Myocyte (in vitro differentiated cells): ENCODE data around the gene NEDD4L. TPM values are rescaled to one million over a fixed set of nuclear protein-coding genes. Genes with fewer than 3 reads are reported as not detected.
"Not testable (repeated sequence)": the region's sequence is repeated elsewhere in the genome, so short reads cannot be mapped to it uniquely, and the experiment has no call there.

Experiments
- DNase-seq: peaks from one replicate; pipeline ENCODE4 v3.0.0-alpha.2; 2012; ENCODE audit warnings: low read depth
- total RNA-seq: library from RNA; depleted of rRNA; stranded (reverse); fragments of >200 nt; gene quantifications from 2 replicates; pipeline ENCODE4 v1.2.3, GENCODE V29; 2014

NEDD4L gene
- total RNA-seq, 1 donor from 2014 or later, result 31.7 TPM

GRCh38 chr18:58026857-58027256, 17.2 kb upstream of the NEDD4L start:
- DNase-seq, result no peak

DNA sequence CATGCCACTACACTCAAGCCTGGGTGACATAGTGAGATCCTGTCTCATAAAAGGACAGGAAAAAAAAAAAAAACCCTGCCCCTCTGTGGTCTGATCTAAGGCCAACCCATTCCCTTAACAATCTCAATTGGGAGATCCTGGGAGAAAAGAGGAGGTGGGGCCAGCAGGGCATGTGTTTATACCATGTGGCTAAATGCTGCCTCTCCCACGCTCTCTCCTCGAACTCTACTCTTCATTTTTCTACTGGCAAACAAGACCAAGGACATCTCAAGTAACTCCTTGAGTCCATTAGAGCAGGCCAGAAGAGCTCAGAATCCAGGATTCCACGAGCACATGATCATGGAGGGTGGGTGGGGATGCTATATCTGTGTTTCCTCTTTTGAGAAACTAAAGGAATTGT, 16.7 kb upstream of the NEDD4L start:
- DNase-seq, result no peak

DNA sequence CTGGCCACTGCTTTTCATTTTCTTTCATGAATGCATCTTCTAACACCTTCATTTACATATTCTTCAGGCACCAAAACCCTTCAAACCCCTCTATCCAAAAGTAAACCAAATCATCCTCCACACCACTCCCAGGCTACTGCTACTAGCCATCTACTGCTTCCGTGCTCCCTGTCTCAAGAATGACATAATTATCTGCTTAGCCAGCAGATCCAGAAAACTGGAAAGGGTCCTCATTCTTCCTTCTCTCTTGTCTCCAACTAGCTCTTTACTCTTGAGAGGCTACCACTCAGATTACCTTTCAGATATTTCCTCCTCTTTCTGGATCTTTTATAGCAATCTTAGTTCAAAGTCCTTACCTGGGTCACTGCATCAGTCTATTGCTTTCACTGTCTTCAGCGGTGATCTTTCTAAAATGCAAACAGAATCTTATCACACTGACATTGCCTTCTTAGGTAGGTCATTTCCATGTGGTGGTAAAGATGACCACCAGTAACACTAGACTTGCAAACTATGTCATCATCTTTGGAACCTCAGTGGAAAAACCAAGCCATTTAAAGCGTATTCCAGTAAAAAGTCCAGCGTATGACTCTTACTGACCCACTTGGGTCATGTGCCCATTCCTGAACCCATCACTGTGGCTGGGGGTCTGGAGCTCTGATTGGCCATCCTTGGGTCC, 15.8 kb upstream of the NEDD4L start:
- DNase-seq, result no peak

DNA sequence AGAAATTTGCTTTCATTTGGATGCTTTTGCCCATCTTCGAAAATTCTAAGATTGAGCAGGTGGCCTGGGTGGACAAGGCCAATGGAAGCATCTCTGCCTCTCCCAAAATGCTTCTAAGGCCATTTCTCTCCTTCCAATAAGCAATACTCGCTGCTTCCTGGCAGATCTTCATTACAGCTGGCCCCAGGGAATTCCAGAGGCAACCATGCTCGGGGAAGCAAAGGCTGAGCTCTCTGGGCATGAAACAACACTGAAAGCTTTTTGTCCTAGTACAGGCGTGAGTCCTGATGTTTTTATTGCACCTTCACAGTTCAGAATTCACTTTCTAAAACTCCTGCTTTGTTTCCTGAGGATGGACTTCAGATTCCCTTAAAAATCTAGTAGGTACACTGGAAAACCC, 11.8 kb upstream of the NEDD4L start:
- DNase-seq, result no peak

- no peak for DNase-seq
Measured at GRCh38 chr18:58033216-58033615, 10.8 kb upstream of the NEDD4L start.

DNA sequence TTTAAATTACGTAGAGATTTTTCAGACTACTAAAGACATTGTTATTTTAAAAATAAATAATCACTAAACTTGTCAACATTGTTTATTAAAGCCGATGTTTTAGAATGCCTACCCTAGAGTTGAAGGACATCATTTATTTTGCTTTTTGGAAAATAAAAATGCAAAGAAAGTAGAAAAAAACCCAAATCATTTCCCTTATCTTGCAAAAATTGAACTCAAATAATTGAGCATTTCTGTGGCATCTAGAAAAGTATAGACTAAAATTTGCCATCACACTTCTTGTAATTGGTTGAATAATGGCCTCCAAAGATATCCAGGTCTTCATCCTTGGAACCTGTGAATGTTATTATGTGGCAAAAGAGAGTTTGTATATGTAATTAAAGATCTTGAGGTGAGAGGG, 9.7 kb upstream of the NEDD4L start:
- DNase-seq, result no peak

GRCh38 chr18:58037163-58037562, 6.9 kb upstream of the NEDD4L start:
- DNase-seq, result no peak

GRCh38 chr18:58038063-58038462, 6.0 kb upstream of the NEDD4L start:
- no peak for DNase-seq

DNA sequence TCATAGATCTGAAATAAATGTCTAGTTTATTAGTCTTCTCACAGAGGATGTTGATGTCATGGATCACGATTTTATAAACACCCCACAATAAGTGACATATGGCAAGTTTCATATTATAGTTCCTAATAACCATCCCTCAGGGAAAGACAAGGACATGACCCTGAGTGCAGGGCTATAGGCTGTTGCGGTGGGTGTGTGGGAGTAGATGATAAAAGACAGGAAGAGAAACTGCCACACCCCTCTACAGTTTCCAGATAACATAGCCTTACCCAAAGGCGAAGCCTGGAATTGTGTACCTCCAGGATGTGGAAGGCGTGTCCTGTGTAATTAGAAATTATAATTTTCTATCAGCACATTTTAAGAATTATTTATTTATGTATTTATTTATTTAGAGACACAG, 2.4 kb upstream of the NEDD4L start:
- DNase-seq, result no peak

GRCh38 chr18:58042826-58043490, 1.1 kb upstream of the NEDD4L start:
- DNase-seq, result no peak

DNA sequence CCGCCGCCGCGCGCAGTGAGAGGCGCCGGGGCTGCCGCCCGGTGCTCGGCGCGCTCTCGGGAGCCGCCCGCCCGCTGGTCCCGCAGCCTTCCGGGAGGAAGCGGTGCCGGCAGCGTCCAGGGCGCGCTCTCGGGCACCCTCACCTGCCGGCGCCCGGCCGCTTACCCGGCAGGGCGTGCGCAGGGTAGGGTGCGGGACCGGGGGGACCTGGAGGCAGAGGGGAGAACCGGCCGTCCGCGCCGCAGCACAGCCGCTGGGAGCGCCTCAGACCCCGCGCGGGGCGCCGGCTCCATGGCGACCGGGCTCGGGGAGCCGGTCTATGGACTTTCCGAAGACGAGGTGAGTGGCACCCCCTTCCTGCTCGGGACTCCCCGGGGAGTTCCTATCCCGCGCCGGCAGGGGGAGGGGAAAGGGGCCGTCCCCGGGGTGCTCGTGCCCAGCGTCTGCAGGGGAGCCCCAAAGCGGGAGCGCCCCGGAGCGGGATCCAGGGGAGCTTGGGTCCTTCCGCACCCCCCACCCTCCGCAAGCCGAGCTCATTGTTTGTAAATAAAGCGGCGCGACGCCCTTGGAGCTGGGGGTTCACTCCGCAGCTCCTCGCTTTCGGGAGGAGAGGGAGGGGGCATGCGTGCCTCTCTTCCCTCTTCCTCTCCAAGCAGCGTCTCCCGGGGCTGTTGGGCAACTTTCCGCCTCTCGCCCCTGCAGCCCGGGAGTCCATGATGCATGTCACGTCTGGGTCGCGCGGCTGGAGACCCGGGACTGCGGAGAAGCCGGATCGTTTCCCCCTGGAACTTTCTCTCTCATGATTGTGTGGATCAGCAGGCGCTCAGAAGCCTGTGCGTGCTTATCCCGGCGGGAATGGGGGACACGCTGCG, 580 bp downstream of the NEDD4L start:
- peak; percentile 33 for DNase-seq

DNA sequence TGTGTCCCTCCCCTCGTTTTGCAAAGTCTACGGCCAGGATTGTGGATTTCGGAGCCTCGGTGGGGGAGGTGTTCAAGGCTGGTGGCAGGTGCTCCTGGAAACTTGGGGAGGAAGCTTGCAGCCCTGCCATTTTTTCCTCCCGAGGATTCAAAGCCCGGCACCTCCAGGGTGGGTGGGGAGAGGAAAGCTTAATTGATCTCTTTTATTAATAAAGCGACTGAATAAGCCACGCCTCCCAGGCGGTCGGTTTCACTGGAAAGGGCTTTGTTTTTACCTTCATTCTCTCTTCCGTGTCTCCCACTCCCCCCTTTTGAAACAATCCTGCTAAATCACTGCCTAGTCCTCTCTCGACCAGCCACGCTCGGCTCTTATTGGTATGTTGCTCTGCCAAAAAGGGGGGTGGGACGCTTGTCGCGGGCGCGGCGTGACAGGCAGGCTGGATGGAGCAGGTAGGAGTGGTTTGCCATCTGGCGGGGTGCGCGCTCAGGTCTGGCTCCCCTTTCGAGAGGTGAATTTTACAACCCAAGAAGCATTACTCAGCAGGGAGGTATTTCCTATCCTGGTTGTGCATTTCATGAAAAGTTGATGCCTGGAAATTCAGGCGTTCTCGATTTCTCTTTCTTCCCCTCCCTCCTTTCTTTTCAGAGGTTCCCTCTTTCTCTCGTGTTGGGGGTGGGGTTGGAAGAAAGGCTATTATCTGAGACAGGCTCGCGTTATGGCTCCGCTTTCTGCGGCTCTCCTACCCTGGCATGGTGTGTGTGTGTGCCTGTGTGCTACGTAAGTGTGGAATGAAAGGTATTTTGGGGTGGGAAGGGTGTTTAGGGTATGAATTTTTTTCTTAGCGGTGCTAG, 1.4 kb downstream of the NEDD4L start:
- DNase-seq, result no peak

- no peak for DNase-seq
Measured at GRCh38 chr18:58046093-58046793, 2.2 kb downstream of the NEDD4L start.

- DNase-seq, result no peak
Measured at GRCh38 chr18:58046794-58047555, 2.9 kb downstream of the NEDD4L start.

DNA sequence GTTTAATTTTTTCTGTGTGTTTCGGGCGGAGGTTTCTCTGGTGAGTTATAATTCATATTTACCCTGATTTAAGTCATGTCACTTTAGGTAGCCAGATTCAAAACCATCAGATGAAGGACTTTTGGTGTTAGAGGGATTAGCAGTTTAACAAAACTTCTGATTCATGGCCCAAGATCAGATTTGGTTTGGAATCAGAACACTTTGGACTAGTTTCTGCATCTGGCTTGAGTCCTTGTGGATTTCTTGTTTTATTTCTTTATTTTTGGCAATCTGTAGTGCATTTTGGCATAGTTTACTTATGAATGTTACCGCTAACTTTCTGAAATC, 3.5 kb downstream of the NEDD4L start:
- no peak for DNase-seq

GRCh38 chr18:58048081-58048642, 4.1 kb downstream of the NEDD4L start:
- DNase-seq, result no peak

- DNase-seq, result no peak
Measured at GRCh38 chr18:58049000-58049688, 5.1 kb downstream of the NEDD4L start.

GRCh38 chr18:58050963-58051362, 6.9 kb downstream of the NEDD4L start:
- not testable (repeated sequence) for DNase-seq
